HCT116 (cell line): Measurements from ENCODE around the gene TNNC1.

ENCODE experiments used
- CEBPB ChIP-seq: IDR thresholded peaks from 2 replicates; pipeline ENCODE4 v1.6.1; 2012; ENCODE audit warnings: low read depth
- CTCF ChIP-seq, 3 experiments: fragments of 200-600 bp in 1 of 3; sonication (generic) in 1 of 3; IDR thresholded peaks in 2 of 3; conservative IDR thresholded peaks in 1 of 3; 2 replicates each; pipeline ENCODE4 v1.5.1; 2012 to 2017; ENCODE audit warnings: low read depth in 2 of 3, low read length in 2 of 3, antibody characterized with exemption in 1 of 3, borderline replicate concordance in 1 of 3, control low read depth in 1 of 3, mild to moderate bottlenecking in 1 of 3, mixed read lengths in 1 of 3, mixed run types in 1 of 3, moderate library complexity in 1 of 3; ENCODE audit not compliant: insufficient read depth in 1 of 3
- EZH2 ChIP-seq: fragments of 200-600 bp; sonication (generic); IDR thresholded peaks from 2 replicates; pipeline ENCODE4 v1.6.1; 2017; ENCODE audit warnings: antibody characterized with exemption, mixed run types
- EZH2phosphoT487 ChIP-seq: fragments of 200-600 bp; IDR thresholded peaks from 2 replicates; pipeline ENCODE4 v1.6.1; 2018; ENCODE audit warnings: antibody characterized with exemption, borderline replicate concordance
- POLR2A ChIP-seq: IDR thresholded peaks from 2 replicates; pipeline ENCODE4 v1.7.0; 2011; ENCODE audit warnings: borderline replicate concordance; ENCODE audit not compliant: insufficient read depth, insufficient read length; ENCODE audit errors: extremely low read depth
- POLR2AphosphoS5 ChIP-seq: IDR thresholded peaks from 2 replicates; pipeline ENCODE4 v1.6.1; 2011; ENCODE audit warnings: mild to moderate bottlenecking, low read depth, low read length, moderate library complexity

- TF ChIP-seq CTCF (IDR thresholded peaks at IDR 0.05 in 2 of 3, conservative IDR thresholded peaks at IDR 0.05 in 1 of 3; ENCODE audit: borderline replicate concordance in 1 of 3, insufficient read depth in 1 of 3, low read depth in 2 of 3, low read length in 2 of 3) (no peak), CEBPB (no peak), EZH2phosphoT487 (no peak), POLR2A (no peak), POLR2AphosphoS5 (no peak), EZH2 (no peak)
Observed at GRCh38 chr3:52403271-52403841, 50.5 kb downstream of the TNNC1 start.
